ENCODE measurements around the gene HSD3B1. TPM values are rescaled to one million over a fixed set of nuclear protein-coding genes. Genes with fewer than 3 reads are reported as not detected.
A peak's percentile ranks its signal among the peaks of the same experiment; 100 is the strongest.

The HSD3B1 gene
- total and polyA plus RNA-seq, 2 experiments from 2014 or later = not detected

- Mint-ChIP-seq H3K27me3 (ENCODE audit: insufficient read depth, low read depth, poor library complexity) (peaks cover 4% of the 10 kb centered on the region), H3K9me3 (no peaks in the 10 kb centered on the region), H3K27ac (no peak overlapping the region), H3K4me1 (peaks cover 14% of the 10 kb centered on the region), H3K36me3 (ENCODE audit: low read depth) (no peaks in the 10 kb centered on the region), H3K4me3 (no peak overlapping the region)
- peak; percentile 17 for DNase-seq (ENCODE audit: low spot score)
- no peak overlapping the region for H3K4me3 ChIP-seq
- no peak overlapping the region for H2AFZ ChIP-seq
- no peaks in the 10 kb centered on the region for H4K20me1 ChIP-seq (replicated peaks; ENCODE audit: insufficient read depth)
- H3K4me1 ChIP-seq (ENCODE audit: insufficient read depth) = peaks cover 2% of the 10 kb centered on the region; the same call in 1 of the 2 replicates
- no peaks in the 10 kb centered on the region for H3K27me3 ChIP-seq (ENCODE audit: insufficient read depth)
- H3K9me2 ChIP-seq (ENCODE audit: insufficient read depth) = peaks cover 12% of the 10 kb centered on the region; the same call in 1 of the 2 replicates
- no peaks in the 10 kb centered on the region for H3F3A ChIP-seq (replicated peaks; ENCODE audit: low read depth)
- H3K4me2 ChIP-seq = no peak overlapping the region
- peak; percentile 39 for ATAC-seq
- TF ChIP-seq, protein P1, sequence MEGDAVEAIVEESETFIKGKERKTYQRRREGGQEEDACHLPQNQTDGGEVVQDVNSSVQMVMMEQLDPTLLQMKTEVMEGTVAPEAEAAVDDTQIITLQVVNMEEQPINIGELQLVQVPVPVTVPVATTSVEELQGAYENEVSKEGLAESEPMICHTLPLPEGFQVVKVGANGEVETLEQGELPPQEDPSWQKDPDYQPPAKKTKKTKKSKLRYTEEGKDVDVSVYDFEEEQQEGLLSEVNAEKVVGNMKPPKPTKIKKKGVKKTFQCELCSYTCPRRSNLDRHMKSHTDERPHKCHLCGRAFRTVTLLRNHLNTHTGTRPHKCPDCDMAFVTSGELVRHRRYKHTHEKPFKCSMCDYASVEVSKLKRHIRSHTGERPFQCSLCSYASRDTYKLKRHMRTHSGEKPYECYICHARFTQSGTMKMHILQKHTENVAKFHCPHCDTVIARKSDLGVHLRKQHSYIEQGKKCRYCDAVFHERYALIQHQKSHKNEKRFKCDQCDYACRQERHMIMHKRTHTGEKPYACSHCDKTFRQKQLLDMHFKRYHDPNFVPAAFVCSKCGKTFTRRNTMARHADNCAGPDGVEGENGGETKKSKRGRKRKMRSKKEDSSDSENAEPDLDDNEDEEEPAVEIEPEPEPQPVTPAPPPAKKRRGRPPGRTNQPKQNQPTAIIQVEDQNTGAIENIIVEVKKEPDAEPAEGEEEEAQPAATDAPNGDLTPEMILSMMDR (conservative IDR thresholded peaks at IDR 0.05; ENCODE audit: low read depth in 2 of 2) = peak in 1 of 2 experiments; percentile 26; a peak in 1 of 4 replicates
- no peak for TF ChIP-seq EZH2 (IDR thresholded peaks at IDR 0.05; ENCODE audit: low read depth, unreplicated experiment)
- no peak overlapping the region for H3K27ac ChIP-seq (ENCODE audit: low read depth)
- H3K36me3 ChIP-seq (ENCODE audit: insufficient read depth) = no peaks in the 10 kb centered on the region
- H3K79me2 ChIP-seq (replicated peaks; ENCODE audit: insufficient read depth) = no peaks in the 10 kb centered on the region
Measured at GRCh38 chr1:119471566-119471965, 35.4 kb upstream of the HSD3B1 start.

DNA sequence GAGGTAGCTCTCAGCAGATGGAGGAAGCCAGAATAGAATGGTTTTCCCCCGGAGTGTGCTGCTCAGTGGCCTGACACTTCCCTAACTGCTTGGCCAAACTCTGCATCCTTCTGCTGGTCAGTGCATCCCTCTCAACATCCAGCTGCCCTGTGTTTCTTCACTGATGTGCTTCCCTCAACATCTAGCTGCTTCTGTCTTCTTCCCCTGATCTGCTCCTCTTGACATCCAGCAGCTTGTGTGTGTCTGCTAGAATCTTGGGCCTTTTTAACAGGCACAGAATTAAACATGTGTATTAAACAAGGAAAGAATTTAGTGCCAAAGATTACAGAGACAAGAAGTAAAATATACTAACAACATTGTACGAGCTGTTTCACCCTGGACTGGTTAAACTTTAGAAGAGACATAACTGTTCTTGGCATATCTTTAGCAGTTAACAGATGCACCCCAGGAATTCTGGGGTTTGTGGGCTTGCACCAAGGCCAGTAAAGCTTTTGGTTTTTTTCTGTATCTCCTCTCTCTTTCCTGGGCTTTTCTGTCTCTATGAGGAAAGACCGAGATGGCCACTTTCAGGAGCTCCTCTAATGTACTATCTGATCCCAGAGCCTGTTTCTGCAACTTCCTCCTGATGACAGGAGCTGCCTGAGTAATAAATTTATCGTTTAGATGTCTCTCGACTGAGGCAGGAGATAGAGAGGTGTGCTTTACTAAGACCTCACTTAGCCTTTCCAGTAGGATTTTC is 34.8 kb upstream of the HSD3B1 start:
- Histone ChIP-seq H3K27me3 (ENCODE audit: insufficient read depth) (no peaks in the 10 kb centered on the region), H4K20me1 (replicated peaks; ENCODE audit: insufficient read depth) (no peaks in the 10 kb centered on the region), H3K4me2 (no peak overlapping the region), H3K4me3 (no peak overlapping the region), H2AFZ (no peak overlapping the region), H3K27ac (ENCODE audit: low read depth) (no peak overlapping the region), H3K36me3 (ENCODE audit: insufficient read depth) (no peaks in the 10 kb centered on the region), H3K9me2 (ENCODE audit: insufficient read depth) (0 out of 2 replicates have a peak, but pooled peaks cover 6% of the 10 kb centered on the region), H3K79me2 (replicated peaks; ENCODE audit: insufficient read depth) (no peaks in the 10 kb centered on the region), H3K4me1 (ENCODE audit: insufficient read depth) (no peaks in the 10 kb centered on the region), H3F3A (replicated peaks; ENCODE audit: low read depth) (no peaks in the 10 kb centered on the region)
- TF ChIP-seq EZH2phosphoT487 (IDR thresholded peaks at IDR 0.05; ENCODE audit: unreplicated experiment) = no peak
- no peak for TF ChIP-seq JUNB (IDR thresholded peaks at IDR 0.05; ENCODE audit: unreplicated experiment)
- H3K27ac Mint-ChIP-seq = no peak overlapping the region
- H3K9me3 Mint-ChIP-seq = no peaks in the 10 kb centered on the region
- peaks cover 9% of the 10 kb centered on the region for H3K4me1 Mint-ChIP-seq
- H3K27me3 Mint-ChIP-seq (ENCODE audit: insufficient read depth, low read depth, poor library complexity) = peaks cover 4% of the 10 kb centered on the region
- ATAC-seq (no peak), DNase-seq (ENCODE audit: low spot score) (no peak)
- H3K4me3 Mint-ChIP-seq = no peak overlapping the region
- no peaks in the 10 kb centered on the region for H3K36me3 Mint-ChIP-seq (ENCODE audit: low read depth)

DNA sequence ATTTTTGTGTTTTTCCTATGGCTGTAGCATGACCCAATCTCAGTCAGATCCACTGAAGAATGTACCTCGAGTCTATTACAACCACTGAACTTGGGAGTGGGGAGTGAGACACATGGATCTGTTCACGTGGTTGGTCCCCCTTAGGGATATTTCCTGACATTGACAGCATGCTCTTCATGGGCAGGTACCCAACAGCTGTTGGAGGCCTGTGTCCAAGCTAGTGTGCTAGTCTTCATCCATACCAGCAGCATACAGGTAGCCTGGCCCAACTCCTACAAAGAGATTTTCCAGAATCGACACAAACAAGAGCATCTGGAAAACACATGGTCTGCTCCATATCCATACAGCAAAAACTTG is 34.2 kb upstream of the HSD3B1 start:
- peaks cover 5% of the 10 kb centered on the region for H3K27me3 Mint-ChIP-seq (ENCODE audit: insufficient read depth, low read depth, poor library complexity)
- no peaks in the 10 kb centered on the region for H3K4me1 ChIP-seq (ENCODE audit: insufficient read depth)
- no peaks in the 10 kb centered on the region for H3K9me3 Mint-ChIP-seq
- H3F3A ChIP-seq (replicated peaks; ENCODE audit: low read depth) = no peaks in the 10 kb centered on the region
- 0 out of 2 replicates have a peak, but pooled peaks cover 6% of the 10 kb centered on the region for H3K9me2 ChIP-seq (ENCODE audit: insufficient read depth)
- no peaks in the 10 kb centered on the region for H3K36me3 Mint-ChIP-seq (ENCODE audit: low read depth)
- H2AFZ ChIP-seq = no peak overlapping the region
- no peaks in the 10 kb centered on the region for H3K79me2 ChIP-seq (replicated peaks; ENCODE audit: insufficient read depth)
- no peak overlapping the region for H3K4me2 ChIP-seq
- H3K36me3 ChIP-seq (ENCODE audit: insufficient read depth) = no peaks in the 10 kb centered on the region
- ATAC-seq = no peak
- no peak overlapping the region for H3K27ac ChIP-seq (ENCODE audit: low read depth)
- no peak overlapping the region for H3K4me3 ChIP-seq
- H3K4me3 Mint-ChIP-seq = no peak overlapping the region
- no peak for DNase-seq (ENCODE audit: low spot score)
- H4K20me1 ChIP-seq (replicated peaks; ENCODE audit: insufficient read depth) = no peaks in the 10 kb centered on the region
- H3K4me1 Mint-ChIP-seq = peaks cover 9% of the 10 kb centered on the region
- no peak overlapping the region for H3K27ac Mint-ChIP-seq
- H3K27me3 ChIP-seq (ENCODE audit: insufficient read depth) = no peaks in the 10 kb centered on the region
- TF ChIP-seq, protein P2, sequence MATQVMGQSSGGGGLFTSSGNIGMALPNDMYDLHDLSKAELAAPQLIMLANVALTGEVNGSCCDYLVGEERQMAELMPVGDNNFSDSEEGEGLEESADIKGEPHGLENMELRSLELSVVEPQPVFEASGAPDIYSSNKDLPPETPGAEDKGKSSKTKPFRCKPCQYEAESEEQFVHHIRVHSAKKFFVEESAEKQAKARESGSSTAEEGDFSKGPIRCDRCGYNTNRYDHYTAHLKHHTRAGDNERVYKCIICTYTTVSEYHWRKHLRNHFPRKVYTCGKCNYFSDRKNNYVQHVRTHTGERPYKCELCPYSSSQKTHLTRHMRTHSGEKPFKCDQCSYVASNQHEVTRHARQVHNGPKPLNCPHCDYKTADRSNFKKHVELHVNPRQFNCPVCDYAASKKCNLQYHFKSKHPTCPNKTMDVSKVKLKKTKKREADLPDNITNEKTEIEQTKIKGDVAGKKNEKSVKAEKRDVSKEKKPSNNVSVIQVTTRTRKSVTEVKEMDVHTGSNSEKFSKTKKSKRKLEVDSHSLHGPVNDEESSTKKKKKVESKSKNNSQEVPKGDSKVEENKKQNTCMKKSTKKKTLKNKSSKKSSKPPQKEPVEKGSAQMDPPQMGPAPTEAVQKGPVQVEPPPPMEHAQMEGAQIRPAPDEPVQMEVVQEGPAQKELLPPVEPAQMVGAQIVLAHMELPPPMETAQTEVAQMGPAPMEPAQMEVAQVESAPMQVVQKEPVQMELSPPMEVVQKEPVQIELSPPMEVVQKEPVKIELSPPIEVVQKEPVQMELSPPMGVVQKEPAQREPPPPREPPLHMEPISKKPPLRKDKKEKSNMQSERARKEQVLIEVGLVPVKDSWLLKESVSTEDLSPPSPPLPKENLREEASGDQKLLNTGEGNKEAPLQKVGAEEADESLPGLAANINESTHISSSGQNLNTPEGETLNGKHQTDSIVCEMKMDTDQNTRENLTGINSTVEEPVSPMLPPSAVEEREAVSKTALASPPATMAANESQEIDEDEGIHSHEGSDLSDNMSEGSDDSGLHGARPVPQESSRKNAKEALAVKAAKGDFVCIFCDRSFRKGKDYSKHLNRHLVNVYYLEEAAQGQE (IDR thresholded peaks at IDR 0.05; ENCODE audit: unreplicated experiment) = no peak
- TF ChIP-seq JUNB (IDR thresholded peaks at IDR 0.05; ENCODE audit: unreplicated experiment) = no peak
- no peak for TF ChIP-seq EZH2phosphoT487 (IDR thresholded peaks at IDR 0.05; ENCODE audit: unreplicated experiment)
- TF ChIP-seq STAT1 (IDR thresholded peaks at IDR 0.05; ENCODE audit: unreplicated experiment) = no peak
